ENCODE data around the gene CCNI2.

DNA sequence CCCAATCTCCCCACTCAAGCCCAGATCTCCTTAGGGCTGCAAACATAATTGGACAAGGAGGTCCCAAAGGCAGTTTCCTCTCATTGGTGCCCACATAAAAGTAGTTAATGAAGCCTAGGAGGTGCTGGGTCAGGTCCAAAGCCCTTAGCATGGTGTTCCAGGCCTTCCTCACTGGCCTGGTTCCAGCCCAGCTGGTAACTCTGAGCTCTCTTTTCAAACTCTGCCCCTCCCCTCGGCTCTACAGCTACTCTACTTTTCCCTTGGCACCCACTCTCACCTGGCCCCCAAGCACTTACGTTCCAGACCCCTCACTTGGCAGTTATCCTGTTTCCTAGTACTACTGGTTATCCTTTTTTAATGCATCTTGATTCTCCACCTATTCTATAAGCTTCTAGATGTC is 19.9 kb downstream of the CCNI2 start:
- TF ChIP-seq EZH2 (IDR thresholded peaks at IDR 0.05; ENCODE audit: low read length) = no peak
- TF ChIP-seq, protein P1, sequence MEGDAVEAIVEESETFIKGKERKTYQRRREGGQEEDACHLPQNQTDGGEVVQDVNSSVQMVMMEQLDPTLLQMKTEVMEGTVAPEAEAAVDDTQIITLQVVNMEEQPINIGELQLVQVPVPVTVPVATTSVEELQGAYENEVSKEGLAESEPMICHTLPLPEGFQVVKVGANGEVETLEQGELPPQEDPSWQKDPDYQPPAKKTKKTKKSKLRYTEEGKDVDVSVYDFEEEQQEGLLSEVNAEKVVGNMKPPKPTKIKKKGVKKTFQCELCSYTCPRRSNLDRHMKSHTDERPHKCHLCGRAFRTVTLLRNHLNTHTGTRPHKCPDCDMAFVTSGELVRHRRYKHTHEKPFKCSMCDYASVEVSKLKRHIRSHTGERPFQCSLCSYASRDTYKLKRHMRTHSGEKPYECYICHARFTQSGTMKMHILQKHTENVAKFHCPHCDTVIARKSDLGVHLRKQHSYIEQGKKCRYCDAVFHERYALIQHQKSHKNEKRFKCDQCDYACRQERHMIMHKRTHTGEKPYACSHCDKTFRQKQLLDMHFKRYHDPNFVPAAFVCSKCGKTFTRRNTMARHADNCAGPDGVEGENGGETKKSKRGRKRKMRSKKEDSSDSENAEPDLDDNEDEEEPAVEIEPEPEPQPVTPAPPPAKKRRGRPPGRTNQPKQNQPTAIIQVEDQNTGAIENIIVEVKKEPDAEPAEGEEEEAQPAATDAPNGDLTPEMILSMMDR (optimal IDR thresholded peaks at IDR 0.05 in 1 of 3, IDR thresholded peaks at IDR 0.05 in 1 of 3, conservative IDR thresholded peaks at IDR 0.05 in 1 of 3; ENCODE audit: extremely low read depth in 1 of 3, insufficient read depth in 2 of 3, low read length in 3 of 3) = no peak

Measured in keratinocyte (primary cell).